Natural killer cell (primary cell): ENCODE measurements around the gene IFNL2. TPM values are rescaled to one million over a fixed set of nuclear protein-coding genes. Genes with fewer than 3 reads are reported as not detected.

Source experiments
- ATAC-seq, 3 donors: fragments of 150-1000 bp in 2 of 3; fragments of 200-7000 bp in 1 of 3; cut with Tn5 transposase; 1 replicate in 1 of 3; 2 replicates in 2 of 3; pipeline ENCODE4 v1.10.0; 2021; ENCODE audit warnings: mild to moderate bottlenecking in 2 of 3, moderate library complexity in 2 of 3
- DNase-seq, 2 donors: peaks; one replicate each; pipeline versions ENCODE4 v3.0.0 to v3.0.0-alpha.2; 2013 to 2021; ENCODE audit warnings: mixed read lengths in 1 of 2
- H3K27ac ChIP-seq: one replicate; pipeline ENCODE4 v1.5.1; 2013; ENCODE audit warnings: mild to moderate bottlenecking, low read length
- H3K27me3 ChIP-seq: one replicate; pipeline ENCODE4 v1.6.1; 2013; ENCODE audit warnings: low read length; ENCODE audit not compliant: control insufficient read depth, insufficient read depth
- H3K36me3 ChIP-seq: one replicate; pipeline ENCODE4 v1.6.1; 2013; ENCODE audit warnings: low read length; ENCODE audit not compliant: control insufficient read depth, insufficient read depth
- H3K4me1 ChIP-seq: one replicate; pipeline ENCODE4 v1.6.1; 2013; ENCODE audit warnings: low read length; ENCODE audit not compliant: control insufficient read depth, insufficient read depth
- H3K4me3 ChIP-seq: one replicate; pipeline ENCODE4 v1.5.1; 2013; ENCODE audit warnings: low read length
- H3K9me3 ChIP-seq: one replicate; pipeline ENCODE4 v1.6.1; 2013; ENCODE audit warnings: low read length; ENCODE audit not compliant: control insufficient read depth, insufficient read depth
- H3K27ac Mint-ChIP-seq, 2 donors: one replicate each; pipeline ENCODE4 v1.8.0; 2022; ENCODE audit warnings: mild to moderate bottlenecking in 2 of 2, mixed read lengths in 2 of 2, moderate library complexity in 1 of 2
- H3K27me3 Mint-ChIP-seq, 2 donors: one replicate each; pipeline ENCODE4 v1.8.0; 2022; ENCODE audit warnings: low read depth in 2 of 2, mixed read lengths in 2 of 2
- H3K36me3 Mint-ChIP-seq: one replicate; pipeline ENCODE4 v1.8.0; 2022; ENCODE audit warnings: mixed read lengths
- H3K4me1 Mint-ChIP-seq, 2 donors: one replicate each; pipeline ENCODE4 v1.8.0; 2022; ENCODE audit warnings: mixed read lengths in 2 of 2
- H3K4me3 Mint-ChIP-seq: one replicate; pipeline ENCODE4 v1.8.0; 2022; ENCODE audit warnings: mild to moderate bottlenecking, moderate library complexity, mixed read lengths
- H3K9me3 Mint-ChIP-seq, 2 donors: one replicate each; pipeline ENCODE4 v1.8.0; 2022; ENCODE audit warnings: mixed read lengths in 2 of 2
- WGBS: methylation state at CpG from one replicate; pipeline ENCODE4 v1.1.7; 2013; ENCODE audit warnings: missing lambda C conversion rate; ENCODE audit not compliant: insufficient coverage; 5-methylcytosine and 5-hydroxymethylcytosine counted together
- intact Hi-C: fragments of 100-400 bp; cut with micrococcal nuclease; formaldehyde crosslinking; loops from one replicate; pipeline ENCODE4 v1.14.2; 2022
- total RNA-seq, 4 donors: library from RNA; stranded (reverse); fragments of 120-200 nt in 1 of 4; gene quantifications; one replicate each; pipeline versions ENCODE4 v1.2.3 to v1.2.4, GENCODE V29; 2013 to 2022
- TF ChIP-seq, protein P1 (sequence below): fragments of 200-600 bp; IDR thresholded peaks from one replicate; pipeline ENCODE4 v1.8.0; 2022; ENCODE audit warnings: antibody characterized with exemption

IFNL2 gene
- total RNA-seq, 3 donors from 2014 or later (not counting 1 experiment from before 2014, with no cell fraction given) = not detected

GRCh38 chr19:39314016-39314728, 46.0 kb downstream of the IFNL2 start:
- H3K27ac Mint-ChIP-seq = no peak overlapping the region
- Histone ChIP-seq H3K36me3 (peaks cover 50% of the 10 kb centered on the region), H3K4me3 (no peak overlapping the region), H3K4me1 (peaks cover 10% of the 10 kb centered on the region), H3K27ac (no peak overlapping the region), H3K27me3 (no peaks in the 10 kb centered on the region), H3K9me3 (no peaks in the 10 kb centered on the region)
- ATAC-seq = no peak
- TF ChIP-seq, protein P1, sequence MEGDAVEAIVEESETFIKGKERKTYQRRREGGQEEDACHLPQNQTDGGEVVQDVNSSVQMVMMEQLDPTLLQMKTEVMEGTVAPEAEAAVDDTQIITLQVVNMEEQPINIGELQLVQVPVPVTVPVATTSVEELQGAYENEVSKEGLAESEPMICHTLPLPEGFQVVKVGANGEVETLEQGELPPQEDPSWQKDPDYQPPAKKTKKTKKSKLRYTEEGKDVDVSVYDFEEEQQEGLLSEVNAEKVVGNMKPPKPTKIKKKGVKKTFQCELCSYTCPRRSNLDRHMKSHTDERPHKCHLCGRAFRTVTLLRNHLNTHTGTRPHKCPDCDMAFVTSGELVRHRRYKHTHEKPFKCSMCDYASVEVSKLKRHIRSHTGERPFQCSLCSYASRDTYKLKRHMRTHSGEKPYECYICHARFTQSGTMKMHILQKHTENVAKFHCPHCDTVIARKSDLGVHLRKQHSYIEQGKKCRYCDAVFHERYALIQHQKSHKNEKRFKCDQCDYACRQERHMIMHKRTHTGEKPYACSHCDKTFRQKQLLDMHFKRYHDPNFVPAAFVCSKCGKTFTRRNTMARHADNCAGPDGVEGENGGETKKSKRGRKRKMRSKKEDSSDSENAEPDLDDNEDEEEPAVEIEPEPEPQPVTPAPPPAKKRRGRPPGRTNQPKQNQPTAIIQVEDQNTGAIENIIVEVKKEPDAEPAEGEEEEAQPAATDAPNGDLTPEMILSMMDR = no peak
- WGBS = 96% methylated on average over 64 of the region's 64 CpGs
- H3K36me3 Mint-ChIP-seq = peaks cover 14% of the 10 kb centered on the region
- no peak for DNase-seq
- intact Hi-C loops = no loop called here
- peaks cover 35 to 39% of the 10 kb centered on the region in 2 donors for H3K4me1 Mint-ChIP-seq
- H3K4me3 Mint-ChIP-seq = no peak overlapping the region
- no peaks in the 10 kb centered on the region for H3K9me3 Mint-ChIP-seq
- no peaks in the 10 kb centered on the region for H3K27me3 Mint-ChIP-seq

GRCh38 chr19:39315933-39316332, 47.7 kb downstream of the IFNL2 start:
- H3K27me3 ChIP-seq = no peaks in the 10 kb centered on the region
- H3K4me3 ChIP-seq = no peak overlapping the region
- peaks cover 43% of the 10 kb centered on the region for H3K36me3 ChIP-seq
- intact Hi-C loops = no loop called here
- Mint-ChIP-seq H3K27ac (no peak overlapping the region), H3K4me1 (peaks cover 31 to 32% of the 10 kb centered on the region in 2 donors), H3K27me3 (no peaks in the 10 kb centered on the region), H3K4me3 (no peak overlapping the region), H3K9me3 (no peaks in the 10 kb centered on the region), H3K36me3 (peaks cover 14% of the 10 kb centered on the region)
- DNase-seq (no peak), ATAC-seq (no peak)
- peaks cover 19% of the 10 kb centered on the region for H3K4me1 ChIP-seq
- TF ChIP-seq, protein P1 = no peak
- H3K9me3 ChIP-seq = no peaks in the 10 kb centered on the region
- 100% methylated on average over 1 of the region's 1 CpG for WGBS
- no peak overlapping the region for H3K27ac ChIP-seq

- TF ChIP-seq, protein P1 = no peak
- no peak overlapping the region for H3K4me3 Mint-ChIP-seq
- Histone ChIP-seq H3K27me3 (no peaks in the 10 kb centered on the region), H3K27ac (no peak overlapping the region), H3K9me3 (no peaks in the 10 kb centered on the region), H3K4me3 (no peak overlapping the region), H3K36me3 (peaks cover 36% of the 10 kb centered on the region), H3K4me1 (peaks cover 21% of the 10 kb centered on the region)
- ATAC-seq = no peak
- intact Hi-C loops = no loop called here
- no peaks in the 10 kb centered on the region for H3K27me3 Mint-ChIP-seq
- no peaks in the 10 kb centered on the region for H3K9me3 Mint-ChIP-seq
- H3K36me3 Mint-ChIP-seq = peaks cover 14% of the 10 kb centered on the region
- 100% methylated on average over 3 of the region's 12 CpGs for WGBS
- DNase-seq = no peak
- H3K27ac Mint-ChIP-seq = no peak overlapping the region
- peaks cover 29 to 35% of the 10 kb centered on the region in 2 donors for H3K4me1 Mint-ChIP-seq
Observed at GRCh38 chr19:39316627-39317321, 48.6 kb downstream of the IFNL2 start.
